ENCODE results near the gene TTC34.
"Not testable (repeated sequence)": the region's sequence is repeated elsewhere in the genome, so short reads cannot be mapped to it uniquely, and the experiment has no call there.

Gene TTC34

DNA sequence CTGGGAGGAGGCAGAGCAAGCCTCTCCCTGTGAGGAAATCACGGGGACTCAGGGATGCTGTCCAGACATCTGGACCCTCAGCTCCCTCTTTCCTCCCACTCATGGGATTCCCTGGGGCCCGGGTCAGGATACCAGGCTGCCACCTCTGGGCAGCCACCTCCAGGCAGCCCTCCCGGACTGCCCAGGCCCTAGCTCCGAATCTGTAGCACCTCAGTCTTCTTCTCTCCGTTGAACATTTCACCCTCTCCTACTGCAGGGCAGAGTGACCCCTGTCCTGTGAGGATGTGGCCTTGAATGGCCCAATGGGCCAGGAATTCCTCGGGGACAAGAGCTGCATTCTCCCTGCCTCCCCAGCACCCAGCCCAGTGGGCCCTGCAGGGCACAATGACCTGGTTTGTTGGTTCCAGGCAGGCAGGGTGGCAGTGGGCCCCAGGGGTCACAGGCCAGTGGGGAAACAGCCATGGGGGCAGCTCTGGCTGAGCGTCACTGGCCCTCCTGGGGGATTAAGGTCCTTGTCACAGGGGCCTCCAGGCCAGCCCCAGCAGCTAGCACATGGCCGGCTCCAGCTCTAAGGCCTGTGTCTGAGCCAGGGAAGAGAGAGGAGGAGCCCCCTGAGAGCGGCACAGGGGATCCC, 9.5 kb upstream of the TTC34 start:
- DNase-seq, result no peak

DNA sequence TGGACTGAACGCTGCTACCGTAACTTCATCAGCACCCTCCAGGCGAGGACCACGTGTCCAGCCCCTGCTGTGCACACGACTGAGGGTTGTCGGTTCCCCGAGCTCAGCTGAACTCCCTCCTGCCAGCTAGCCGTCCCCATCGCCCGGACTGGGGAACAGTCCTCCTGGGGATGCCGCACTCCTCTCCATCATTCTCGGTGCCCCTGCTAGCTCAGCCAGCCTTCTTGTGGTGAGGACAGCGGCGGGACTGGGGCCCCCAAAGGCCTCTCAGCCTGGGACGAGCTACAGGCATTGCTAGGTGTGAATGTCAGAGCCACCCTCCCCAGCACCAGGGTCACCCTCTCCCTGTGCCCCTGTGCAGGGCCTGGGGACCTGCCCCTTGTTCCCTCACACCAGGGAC, 8.8 kb upstream of the TTC34 start:
- no peak for DNase-seq

DNA sequence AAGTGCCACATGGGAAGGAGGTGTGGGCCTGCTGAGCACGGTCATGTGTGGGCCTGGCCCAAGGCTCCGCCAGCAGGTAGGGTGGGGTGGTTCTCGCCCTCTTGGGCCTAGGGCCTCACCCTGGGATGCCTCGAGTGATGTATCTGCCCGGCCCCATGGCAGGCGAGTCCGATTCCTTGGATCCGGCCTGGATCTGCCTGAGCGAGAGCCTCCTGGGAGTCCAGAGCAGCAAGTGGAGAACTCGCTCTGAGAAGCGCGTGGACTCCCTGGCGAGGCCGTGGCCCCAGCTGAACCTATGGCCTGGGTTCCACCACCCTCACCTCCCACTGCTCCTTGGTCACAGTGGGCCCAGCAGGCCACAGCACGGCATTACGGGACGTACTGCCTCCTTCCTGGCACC, 8.2 kb upstream of the TTC34 start:
- no peak for DNase-seq

DNA sequence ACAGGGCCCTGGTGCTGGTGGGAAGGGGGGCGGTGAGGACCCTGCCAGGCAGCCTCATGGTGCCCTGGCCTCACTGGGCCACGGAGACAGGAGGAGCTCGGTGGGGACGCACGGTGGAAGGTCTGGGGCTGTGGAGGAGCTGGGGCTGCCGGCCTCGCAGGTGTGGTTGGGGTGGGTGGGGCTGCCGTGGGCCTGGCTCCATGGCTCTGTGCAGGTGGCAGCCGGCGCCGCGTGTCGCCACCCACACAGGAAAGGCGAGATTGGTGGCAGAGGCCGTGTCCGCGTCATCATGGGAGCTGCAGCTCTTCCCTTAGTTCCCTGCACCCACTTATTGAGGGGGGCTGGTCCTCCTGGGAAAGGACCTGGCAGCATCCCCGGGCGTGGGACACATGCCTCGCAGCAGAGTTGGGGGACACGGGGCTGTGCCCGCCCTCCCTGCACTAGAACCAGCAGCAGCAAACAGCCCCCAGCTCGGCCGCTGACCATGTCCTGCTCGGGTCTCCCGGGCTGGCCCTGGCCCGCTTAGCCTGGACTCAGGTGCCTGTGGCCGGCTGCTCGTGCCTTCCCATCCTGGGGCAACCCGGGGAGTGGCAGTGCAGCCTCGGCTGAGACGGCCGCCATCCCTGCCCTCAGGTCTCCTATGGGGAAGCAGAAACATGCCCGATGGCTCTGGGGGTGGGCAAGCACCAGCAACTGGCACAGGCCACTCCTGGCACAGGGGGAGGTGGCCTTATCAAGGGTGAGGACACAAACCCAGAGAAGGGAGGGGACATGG, 7.5 kb upstream of the TTC34 start:
- no peak for DNase-seq

DNA sequence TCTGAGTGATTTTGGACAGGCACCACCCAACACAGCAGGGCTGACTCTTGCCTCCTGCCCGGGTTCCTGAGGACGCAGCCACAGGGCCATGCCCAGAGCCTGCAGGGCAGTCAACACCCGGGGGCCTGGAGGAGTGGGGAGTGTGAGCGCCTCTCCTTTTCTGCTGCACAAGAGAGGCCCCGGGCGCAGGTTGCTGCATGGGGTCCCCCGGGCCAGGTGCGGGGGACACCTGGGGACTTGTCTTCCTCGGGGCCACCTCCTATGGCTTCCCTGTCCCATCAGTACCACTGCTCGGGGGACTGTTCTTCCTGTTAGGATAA, 6.9 kb upstream of the TTC34 start:
- no peak for DNase-seq

DNA sequence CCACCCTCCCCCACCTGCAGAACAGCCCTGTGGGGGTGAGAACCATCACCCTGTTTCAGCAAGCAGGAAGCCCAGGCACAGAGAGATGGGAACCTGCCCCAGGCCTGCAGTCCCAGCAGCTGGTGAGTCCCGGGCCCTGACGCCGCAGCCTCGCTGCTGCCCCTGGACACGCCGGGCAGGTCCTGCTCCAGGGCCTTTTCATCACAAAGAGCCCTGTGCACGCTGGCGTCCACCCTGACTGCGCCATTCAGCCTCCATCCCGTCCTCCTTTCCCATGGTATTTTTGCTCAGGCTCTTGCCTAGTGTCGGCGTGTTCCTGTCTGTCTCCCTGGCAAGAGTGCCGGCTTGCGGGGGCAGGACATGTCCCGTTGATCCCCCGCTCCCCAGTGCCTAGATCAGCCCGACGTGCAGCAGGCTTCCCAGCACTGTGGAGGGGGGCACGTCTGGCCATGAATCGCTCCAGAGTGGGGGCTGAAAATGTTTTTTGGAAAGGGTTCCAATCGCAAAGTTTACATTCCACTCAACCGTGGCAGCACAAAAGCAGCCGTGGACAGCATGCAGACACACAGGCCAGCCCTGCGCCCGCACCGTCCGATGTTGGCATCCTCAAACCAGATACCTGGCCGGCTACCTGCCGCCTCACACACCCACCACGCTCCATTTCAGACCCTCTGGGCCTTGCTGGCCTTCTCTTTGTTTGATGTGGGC, 6.3 kb upstream of the TTC34 start:
- no peak for DNase-seq

DNA sequence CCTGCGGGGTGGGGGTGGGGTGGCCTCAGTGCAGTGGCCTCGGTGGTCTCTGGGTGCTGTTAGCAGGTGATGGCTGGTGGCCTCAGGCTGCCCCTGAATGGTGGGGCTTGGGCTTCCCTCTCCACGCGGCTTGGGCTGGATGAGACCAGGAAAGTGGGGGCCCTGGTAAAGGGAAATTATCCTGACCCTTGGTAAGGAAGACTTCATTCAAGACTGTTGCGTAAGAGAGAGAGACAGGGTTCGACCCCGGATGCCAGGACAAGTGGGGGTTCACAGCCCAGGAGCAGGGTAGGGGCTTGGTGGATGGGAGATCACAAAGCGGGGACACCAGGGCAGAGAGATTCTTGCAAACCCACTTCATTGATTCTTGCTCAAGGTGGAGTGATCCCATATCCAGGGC, 5.5 kb upstream of the TTC34 start:
- no peak for DNase-seq

DNA sequence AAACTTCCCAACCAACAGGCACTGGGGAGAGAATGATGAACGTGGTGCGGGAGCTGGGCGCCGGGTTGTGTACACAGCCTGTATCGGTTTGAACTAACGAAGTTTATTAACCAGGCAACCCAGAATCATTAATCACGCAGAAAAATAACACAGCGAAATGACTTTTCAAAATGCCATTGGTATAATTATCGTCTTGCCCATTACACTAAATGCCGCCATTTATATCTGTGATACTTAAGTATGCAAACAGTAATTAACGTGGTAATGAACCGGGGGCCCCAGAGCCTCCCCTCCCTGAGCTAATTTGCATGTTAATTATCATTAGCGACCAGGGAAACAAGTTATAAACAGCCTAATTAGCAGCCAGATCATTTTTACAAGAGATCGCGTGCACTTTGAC, 5.1 kb upstream of the TTC34 start:
- no peak for DNase-seq

DNA sequence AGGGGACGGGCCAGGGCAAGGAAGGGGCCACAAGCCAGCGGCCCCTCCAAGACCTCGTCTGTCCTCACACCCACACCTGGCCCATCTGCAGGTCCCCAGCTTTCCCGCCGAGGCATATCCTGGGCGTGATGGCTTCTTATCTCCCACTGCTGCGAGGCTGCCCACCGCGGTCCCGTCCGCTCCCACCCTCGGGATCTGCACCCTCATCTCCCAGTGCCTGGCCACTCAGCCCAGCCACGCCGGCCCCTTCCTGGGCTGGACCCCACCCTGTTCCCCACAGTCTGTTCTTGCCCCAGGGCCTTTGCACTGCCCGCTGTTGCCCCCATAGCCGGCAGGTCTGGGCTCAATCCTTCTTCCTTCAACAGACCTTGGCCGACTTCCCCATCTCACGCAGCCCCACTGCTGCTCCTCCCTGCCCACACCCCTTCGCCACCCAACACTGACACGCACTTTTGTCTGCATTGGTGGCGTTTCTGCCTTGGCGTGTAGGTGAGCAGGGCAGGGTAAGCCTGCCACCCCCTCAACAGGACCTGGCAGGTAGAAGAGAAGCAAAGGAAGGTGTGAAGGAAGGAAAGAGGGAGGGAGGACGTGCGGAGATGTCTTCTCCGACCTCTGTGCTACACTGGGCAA, 4.4 kb upstream of the TTC34 start:
- no peak for DNase-seq

DNA sequence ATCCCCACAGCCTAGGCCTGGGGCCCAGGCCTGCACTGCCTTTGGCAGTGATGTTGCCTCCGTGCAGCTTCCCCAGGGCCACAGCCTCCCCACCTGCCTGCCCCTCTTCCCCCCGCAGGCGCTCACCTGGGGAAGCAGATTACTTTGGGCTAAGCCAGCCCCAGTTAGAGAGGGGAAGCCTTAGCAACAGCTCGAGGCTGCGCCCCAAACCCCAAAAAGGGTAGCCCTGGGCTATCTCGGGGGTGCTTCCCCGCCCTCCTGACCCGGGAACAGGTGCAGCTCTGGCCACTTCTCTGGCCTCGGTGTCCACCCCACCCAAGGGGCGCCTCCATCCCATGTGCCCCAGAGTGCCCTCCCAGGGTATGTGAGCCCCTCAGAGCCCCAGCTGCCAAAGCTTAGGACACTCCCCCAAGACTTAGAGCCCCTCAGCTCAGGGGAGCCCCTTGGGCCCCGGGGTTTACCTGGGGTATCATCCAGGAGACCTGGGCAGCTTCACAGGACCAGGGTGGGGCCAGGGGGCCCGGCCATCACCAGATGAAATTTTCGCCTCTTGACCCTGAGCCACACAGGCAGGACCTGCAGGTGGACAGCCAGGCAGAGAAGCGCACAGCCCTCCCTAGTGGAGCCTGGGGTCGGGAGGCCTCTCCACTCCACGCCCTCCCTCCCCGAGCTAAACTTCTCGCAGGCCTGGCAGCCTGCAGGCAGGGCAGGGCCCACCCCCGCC, 3.3 kb upstream of the TTC34 start:
- DNase-seq, result no peak

DNA sequence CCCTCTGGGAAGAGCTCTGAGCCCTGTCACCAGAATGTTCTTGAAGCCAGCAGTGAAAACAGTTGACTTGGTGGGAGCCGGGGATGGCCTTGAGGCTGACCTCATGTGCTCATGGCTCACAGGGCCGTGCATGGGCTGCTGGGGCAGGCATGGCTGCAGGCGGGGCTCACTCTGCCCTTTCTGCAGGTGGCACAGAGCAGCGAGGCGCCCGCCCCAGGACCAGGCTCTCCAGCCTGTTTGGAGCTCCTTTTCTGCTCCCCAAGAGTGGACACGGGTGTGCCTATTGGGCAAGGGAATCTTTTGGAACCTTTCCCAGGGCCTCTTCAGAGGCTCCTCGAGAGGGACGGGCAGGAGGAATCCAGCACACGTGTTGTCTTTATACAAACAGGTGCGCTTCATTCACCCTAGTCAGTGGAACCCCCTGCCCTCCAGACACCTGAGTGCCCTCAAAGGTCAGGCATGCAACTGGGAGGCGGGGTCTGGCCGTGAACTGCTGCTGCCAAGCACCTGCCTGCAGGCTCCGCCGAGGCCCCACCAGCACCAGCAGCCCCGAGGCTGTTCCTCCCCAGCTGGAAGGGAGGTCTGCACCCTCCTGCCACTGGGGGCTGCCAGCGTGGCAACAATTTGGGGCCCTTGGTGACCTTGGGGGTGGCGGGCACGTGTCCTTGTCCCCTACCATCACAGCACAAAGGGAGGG, 2.6 kb upstream of the TTC34 start:
- DNase-seq, result no peak

DNA sequence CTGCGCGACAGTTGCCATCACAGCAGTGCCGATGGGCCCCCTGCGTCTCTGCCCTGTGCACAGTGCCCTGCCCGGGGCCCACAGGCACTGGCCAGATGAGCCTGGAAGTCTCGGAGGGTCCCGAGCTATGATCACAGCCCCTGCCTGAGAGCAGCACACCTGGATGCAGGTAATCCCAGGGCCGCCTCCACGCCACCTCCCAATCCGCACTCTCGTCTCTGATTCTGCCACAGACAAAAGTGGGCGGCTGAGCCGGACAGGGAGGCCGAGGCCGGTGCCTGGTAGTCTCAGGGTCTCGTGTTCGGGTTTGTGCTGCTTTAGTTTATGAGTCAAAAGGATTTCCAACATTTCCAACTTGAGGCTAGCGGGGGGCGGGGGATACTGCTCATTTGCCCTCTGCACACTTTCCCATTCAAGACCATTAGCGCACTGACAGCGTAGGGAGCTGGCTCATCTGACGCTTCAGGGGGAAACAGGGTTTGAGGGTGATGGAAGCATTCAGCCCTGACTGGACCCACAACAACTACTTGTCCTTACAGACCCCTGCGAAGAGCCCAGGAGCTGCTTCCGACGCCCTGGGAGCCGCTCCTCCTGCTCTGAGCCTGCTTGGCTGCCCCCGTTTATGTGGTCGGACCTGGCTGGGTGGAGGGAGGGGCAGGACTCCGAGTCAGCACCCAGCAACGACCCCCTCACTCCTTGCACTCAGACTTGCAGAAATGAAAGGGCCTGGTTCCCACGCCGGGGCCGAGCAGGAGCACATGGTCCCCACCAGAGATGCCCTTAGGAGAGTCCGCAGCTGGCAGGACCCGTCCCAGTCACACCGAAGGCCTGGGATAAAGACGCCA, 1.8 kb upstream of the TTC34 start:
- no peak for DNase-seq

DNA sequence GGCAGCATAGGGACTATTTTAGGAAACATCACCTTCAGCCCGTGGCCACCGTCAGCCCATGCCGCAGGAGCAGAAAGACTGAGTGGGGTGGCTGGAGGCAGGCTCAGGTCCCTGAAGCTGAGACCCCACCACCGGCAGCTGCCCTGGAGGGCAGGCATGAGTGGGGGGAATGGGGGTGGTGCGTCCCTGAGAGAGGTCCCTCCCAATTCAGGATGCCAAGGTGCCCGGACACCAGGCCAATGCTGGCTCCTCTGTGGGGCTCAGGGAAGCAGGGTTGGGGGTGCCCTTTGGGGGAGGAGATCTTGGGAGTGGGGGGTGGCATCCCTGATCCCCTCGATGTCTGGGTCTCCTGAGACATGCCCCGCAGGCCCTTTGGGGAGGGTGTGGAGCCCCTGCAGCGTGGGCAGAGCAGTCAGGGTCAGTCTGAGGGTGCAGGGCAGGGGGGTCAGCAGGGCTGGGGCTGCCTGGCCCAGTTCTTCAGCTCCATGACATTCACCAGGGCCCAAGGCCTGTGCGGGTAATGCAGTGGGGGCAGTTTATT, 998 bp upstream of the TTC34 start:
- no peak for DNase-seq

DNA sequence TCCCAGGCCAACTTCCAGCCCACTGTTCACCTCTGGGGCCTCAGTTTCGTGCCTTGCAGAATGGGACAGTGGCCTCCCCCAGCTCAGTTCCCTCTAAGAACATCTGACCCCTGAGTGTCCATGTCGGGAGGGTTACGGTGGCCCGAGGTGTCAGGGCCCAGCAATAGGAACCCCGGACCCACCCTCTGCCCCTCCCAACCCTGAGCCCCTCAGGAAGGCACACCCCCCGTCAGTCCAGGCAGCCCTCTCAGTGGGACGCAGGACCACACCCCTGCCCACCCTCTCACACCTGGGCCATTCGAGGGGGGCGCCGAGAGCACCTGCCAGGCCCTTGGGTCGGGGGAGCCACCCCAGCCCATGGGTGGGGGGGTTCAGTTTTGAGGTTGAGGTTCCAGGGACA, 447 bp downstream of the TTC34 start:
- DNase-seq, result no peak

DNA sequence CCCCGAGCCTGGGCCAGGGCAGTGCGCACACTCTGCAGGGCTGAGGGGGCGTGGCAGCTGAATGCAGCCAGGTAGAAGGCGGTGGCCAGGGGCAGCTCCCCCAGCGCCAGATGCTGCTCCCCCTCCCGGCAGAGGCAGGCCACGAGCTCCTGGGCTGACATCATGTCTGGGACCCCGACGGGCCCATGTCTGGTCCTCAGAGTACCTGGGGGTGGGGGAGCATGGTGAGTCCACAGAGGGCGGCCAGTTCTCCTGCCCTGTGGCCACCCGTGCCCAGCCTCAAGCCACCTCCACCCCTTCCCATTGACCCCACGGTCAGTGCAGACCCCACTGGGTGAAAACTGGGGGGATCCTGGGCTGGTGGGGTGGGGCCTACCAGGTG, 838 bp downstream of the TTC34 start:
- no peak for DNase-seq

DNA sequence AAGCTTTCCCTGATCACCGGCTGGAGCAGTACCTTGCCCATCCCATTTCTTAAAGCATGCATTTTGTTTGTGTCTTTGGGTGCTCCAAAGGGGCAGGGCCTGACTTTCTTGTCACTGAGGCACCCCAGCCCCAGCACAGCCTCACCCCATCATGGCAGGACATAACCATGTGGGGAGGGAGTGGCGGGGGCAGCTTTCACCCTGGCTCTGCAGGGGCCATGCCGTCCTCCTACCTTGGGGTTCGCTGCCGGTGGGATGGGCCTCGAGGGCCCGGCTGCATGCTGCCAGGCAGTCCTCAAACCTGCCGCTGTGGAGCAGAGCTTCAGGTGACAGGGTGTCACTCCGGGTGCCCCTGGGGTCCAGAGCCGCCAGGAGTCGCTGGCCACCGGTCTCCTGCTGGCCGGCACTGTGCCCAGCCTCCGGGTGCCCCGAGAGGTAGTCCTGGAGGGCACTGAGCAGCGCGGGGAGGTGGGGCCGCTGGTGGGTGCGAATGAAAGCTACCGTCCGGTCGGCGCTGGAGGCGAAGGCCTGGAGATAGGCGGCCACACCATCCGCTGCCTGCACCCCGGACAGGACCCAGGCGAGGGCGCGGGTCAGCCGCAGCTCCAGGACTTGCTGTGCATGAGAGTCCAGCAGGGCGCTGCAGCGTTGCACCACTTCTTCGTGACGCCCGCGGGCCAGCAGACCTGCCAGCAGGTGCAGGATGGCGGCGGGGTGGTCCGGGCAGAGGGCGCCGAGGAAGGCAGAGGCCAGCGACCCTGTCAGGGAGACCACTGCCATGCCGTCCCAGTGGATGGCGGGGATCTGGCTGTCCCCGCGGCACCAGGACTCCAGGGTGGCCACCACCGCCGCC, 1.5 kb downstream of the TTC34 start:
- DNase-seq, result no peak

DNA sequence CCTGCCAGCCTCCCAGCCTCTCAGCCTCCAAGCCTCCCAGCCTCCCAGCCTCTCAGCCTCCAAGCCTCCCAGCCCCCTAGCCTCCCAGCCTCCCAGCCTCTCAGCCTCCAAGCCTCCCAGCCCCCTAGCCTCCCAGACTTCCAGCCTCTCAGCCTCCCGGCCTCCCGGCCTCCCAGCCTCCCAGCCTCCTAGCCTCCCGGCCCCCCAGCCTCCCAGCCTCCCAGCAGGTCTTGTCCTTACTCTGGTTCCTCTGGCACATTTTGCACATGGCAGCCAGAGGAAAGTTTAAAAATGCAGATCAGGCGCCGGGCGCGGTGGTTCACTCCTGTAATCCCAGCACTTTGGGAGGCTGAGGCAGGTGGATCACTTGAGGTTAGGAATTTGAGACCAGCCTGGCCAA, 2.5 kb downstream of the TTC34 start:
- not testable (repeated sequence) for DNase-seq

DNA sequence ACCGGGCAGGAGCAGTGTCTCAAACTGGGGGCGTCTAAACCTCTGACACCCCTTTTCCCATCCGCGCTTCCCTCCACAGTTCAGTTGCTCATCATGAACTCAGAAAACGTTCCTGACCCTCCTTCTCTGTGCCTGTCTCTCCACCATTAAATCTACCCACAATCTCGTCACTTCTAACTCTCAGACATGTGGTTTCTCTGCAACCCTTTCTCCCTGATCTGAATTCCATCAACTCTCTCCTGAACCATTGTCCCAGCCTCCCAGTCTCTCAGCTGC, 3.8 kb downstream of the TTC34 start:
- DNase-seq, result no peak

DNA sequence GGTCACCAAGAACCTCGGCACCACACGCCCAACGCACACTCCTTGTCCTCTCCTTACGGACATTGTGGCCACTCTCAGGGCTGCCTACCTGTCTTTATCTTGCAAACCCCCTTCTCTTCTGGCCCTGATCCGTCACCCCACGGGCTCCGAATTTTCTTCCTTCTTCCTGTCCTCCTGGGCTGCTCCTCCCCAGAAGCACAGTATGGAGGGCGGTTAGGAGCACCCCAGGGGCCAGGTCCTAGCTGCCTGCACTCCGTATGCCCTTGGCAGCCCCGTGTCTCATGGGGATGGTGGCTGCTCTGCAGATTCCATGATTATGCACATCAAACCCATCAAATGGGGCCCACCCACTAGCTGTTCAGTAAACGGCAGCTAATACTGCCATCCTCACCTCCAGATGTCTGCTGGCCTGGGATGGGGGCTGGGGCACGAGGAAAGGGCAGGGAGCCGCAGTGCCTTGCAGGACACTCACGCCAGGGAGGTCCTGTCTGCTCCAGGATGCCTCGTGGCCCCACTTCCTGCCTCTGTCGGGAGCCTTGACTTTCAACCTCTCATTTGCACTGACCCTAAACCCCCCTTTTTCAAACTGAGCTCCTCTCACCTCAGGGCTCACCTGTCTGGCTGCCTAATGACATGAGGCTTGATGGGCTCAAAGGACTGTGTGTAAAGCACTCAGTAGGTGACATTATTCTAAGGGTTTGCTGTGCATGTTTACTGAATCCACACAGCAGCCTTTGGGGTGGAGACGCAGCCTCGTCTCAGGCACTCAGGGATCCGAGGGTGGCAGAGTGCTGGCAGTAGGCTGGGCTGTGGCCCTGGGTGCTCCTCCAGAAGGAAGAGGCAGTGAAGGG, 4.4 kb downstream of the TTC34 start:
- no peak for DNase-seq

Data from right kidney (tissue), 1 donor.